GM23338 (cell line): Measurements from ENCODE around the gene AANAT. TPM values are rescaled to one million over a fixed set of nuclear protein-coding genes. Genes with fewer than 3 reads are reported as not detected.

Experiments used
- ATAC-seq: fragments of 200-7000 bp; cut with Tn5 transposase; 3 replicates; pipeline ENCODE4 v1.9.1; 2020
- DNase-seq: peaks from one replicate; pipeline ENCODE4 v3.0.0-alpha.2; 2015; ENCODE audit warnings: low spot score
- H2AFZ ChIP-seq: fragments of 200-600 bp; sonication (generic); 2 replicates; pipeline ENCODE4 v1.8.0; 2016; ENCODE audit warnings: antibody characterized with exemption, mild to moderate bottlenecking, moderate library complexity
- H3F3A ChIP-seq: fragments of 200-600 bp; sonication (generic); replicated peaks from 2 replicates; pipeline ENCODE4 v1.8.0; 2017; ENCODE audit warnings: antibody characterized with exemption, mixed run types, low read depth
- H3K27ac ChIP-seq: fragments of 200-600 bp; sonication (generic); 2 replicates; pipeline ENCODE4 v1.6.1; 2016; ENCODE audit warnings: low read depth
- H3K27me3 ChIP-seq: fragments of 200-600 bp; sonication (generic); 2 replicates; pipeline ENCODE4 v1.8.0; 2016; ENCODE audit warnings: mild to moderate bottlenecking, mixed run types, moderate library complexity; ENCODE audit not compliant: insufficient read depth
- H3K36me3 ChIP-seq: fragments of 200-600 bp; sonication (generic); 2 replicates; pipeline ENCODE4 v1.8.0; 2016; ENCODE audit warnings: mild to moderate bottlenecking; ENCODE audit not compliant: insufficient read depth
- H3K4me1 ChIP-seq: fragments of 200-600 bp; sonication (generic); 2 replicates; pipeline ENCODE4 v1.8.0; 2016; ENCODE audit warnings: mild to moderate bottlenecking, moderate library complexity; ENCODE audit not compliant: insufficient read depth
- H3K4me2 ChIP-seq: fragments of 200-600 bp; sonication (generic); 2 replicates; pipeline ENCODE4 v1.7.1; 2017; ENCODE audit warnings: mixed run types
- H3K4me3 ChIP-seq: fragments of 200-600 bp; sonication (generic); 2 replicates; pipeline ENCODE4 v1.6.1; 2016; ENCODE audit warnings: mixed run types
- H3K79me2 ChIP-seq: fragments of 200-600 bp; sonication (generic); replicated peaks from 2 replicates; pipeline ENCODE4 v1.8.0; 2017; ENCODE audit warnings: mild to moderate bottlenecking; ENCODE audit not compliant: insufficient read depth
- H3K9me2 ChIP-seq: fragments of 200-600 bp; sonication (generic); 2 replicates; pipeline ENCODE4 v1.8.0; 2017; ENCODE audit not compliant: insufficient read depth
- H4K20me1 ChIP-seq: fragments of 200-600 bp; sonication (generic); replicated peaks from 2 replicates; pipeline ENCODE4 v1.8.0; 2017; ENCODE audit warnings: mild to moderate bottlenecking; ENCODE audit not compliant: insufficient read depth
- H3K27ac Mint-ChIP-seq: 2 replicates; pipeline ENCODE4 v1.8.0; 2020; ENCODE audit warnings: inconsistent platforms, mild to moderate bottlenecking, moderate library complexity, mixed read lengths
- H3K27me3 Mint-ChIP-seq: 3 replicates; pipeline ENCODE4 v1.8.0; 2022; ENCODE audit warnings: low read depth, mild to moderate bottlenecking, moderate library complexity, mixed read lengths, inconsistent platforms; ENCODE audit not compliant: insufficient read depth, poor library complexity
- H3K36me3 Mint-ChIP-seq: 3 replicates; pipeline ENCODE4 v1.8.0; 2021; ENCODE audit warnings: low read depth, mild to moderate bottlenecking, inconsistent platforms, moderate library complexity, mixed read lengths
- H3K4me1 Mint-ChIP-seq: 3 replicates; pipeline ENCODE4 v1.8.0; 2020; ENCODE audit warnings: mild to moderate bottlenecking, inconsistent platforms, mixed read lengths
- H3K4me3 Mint-ChIP-seq: 3 replicates; pipeline ENCODE4 v1.8.0; 2021; ENCODE audit warnings: moderate library complexity, mild to moderate bottlenecking, inconsistent platforms, mixed read lengths
- H3K9me3 Mint-ChIP-seq: 3 replicates; pipeline ENCODE4 v1.8.0; 2020; ENCODE audit warnings: moderate library complexity, mild to moderate bottlenecking, inconsistent platforms, mixed read lengths
- CREB1 ChIP-seq: fragments of 250-450 bp; sonication (Bioruptor Pico); IDR thresholded peaks from 2 replicates; pipeline ENCODE4 v1.5.0; 2020; ENCODE audit warnings: low read depth, mild to moderate bottlenecking, moderate library complexity
- EZH2 ChIP-seq: fragments of 200-600 bp; sonication (generic); IDR thresholded peaks from one replicate; pipeline ENCODE4 v1.8.0; 2017; ENCODE audit warnings: antibody characterized with exemption, mild to moderate bottlenecking, low read depth; ENCODE audit not compliant: unreplicated experiment
- JUNB ChIP-seq: IDR thresholded peaks from one replicate; pipeline ENCODE4 v1.6.1; 2016; ENCODE audit warnings: antibody characterized with exemption; ENCODE audit not compliant: unreplicated experiment
- POLR2AphosphoS5 ChIP-seq: IDR thresholded peaks from 2 replicates; pipeline ENCODE4 v1.6.1; 2016; ENCODE audit warnings: antibody characterized with exemption, low read depth
- STAT1 ChIP-seq: IDR thresholded peaks from one replicate; pipeline ENCODE4 v1.6.1; 2016; ENCODE audit warnings: antibody characterized with exemption; ENCODE audit not compliant: unreplicated experiment
- ZNF114 ChIP-seq: fragments of 250-450 bp; sonication (Bioruptor Pico); IDR thresholded peaks from 2 replicates; pipeline ENCODE4 v1.5.0; 2020; ENCODE audit warnings: mild to moderate bottlenecking, moderate library complexity
- ZNF331 ChIP-seq: fragments of 250-450 bp; sonication (Bioruptor Pico); IDR thresholded peaks from 2 replicates; pipeline ENCODE4 v1.5.0; 2020; ENCODE audit warnings: low read depth, mild to moderate bottlenecking, moderate library complexity
- polyA plus RNA-seq: library from polyadenylated mRNA; unstranded; fragments of >200 nt; fragmentation: Nextera tagmentation; extraction: Ambion mirVana; gene quantifications from 2 replicates; pipeline ENCODE4 v1.2.1, GENCODE V29; 2016
- total RNA-seq: library from RNA; depleted of rRNA; stranded (reverse); fragments of >200 nt; shearing (Covaris generic); gene quantifications from 2 replicates; pipeline ENCODE4 v1.2.3, GENCODE V29; 2014
- TF ChIP-seq, protein P1 (sequence below): IDR thresholded peaks from 2 replicates; pipeline ENCODE4 v1.6.1; 2016; ENCODE audit warnings: antibody characterized with exemption
- TF ChIP-seq, protein P2 (sequence below), 2 experiments: fragments of 200-600 bp in 1 of 2; sonication (generic) in 1 of 2; conservative IDR thresholded peaks; 2 replicates each; pipeline versions ENCODE4 v1.5.1 to v1.6.1; 2016 to 2017; ENCODE audit warnings: antibody characterized with exemption in 2 of 2, low read depth in 2 of 2, mild to moderate bottlenecking in 2 of 2, moderate library complexity in 1 of 2

Gene AANAT
- total and polyA plus RNA-seq, 2 experiments from 2014 or later: 0.28 to 1.0 TPM

DNA sequence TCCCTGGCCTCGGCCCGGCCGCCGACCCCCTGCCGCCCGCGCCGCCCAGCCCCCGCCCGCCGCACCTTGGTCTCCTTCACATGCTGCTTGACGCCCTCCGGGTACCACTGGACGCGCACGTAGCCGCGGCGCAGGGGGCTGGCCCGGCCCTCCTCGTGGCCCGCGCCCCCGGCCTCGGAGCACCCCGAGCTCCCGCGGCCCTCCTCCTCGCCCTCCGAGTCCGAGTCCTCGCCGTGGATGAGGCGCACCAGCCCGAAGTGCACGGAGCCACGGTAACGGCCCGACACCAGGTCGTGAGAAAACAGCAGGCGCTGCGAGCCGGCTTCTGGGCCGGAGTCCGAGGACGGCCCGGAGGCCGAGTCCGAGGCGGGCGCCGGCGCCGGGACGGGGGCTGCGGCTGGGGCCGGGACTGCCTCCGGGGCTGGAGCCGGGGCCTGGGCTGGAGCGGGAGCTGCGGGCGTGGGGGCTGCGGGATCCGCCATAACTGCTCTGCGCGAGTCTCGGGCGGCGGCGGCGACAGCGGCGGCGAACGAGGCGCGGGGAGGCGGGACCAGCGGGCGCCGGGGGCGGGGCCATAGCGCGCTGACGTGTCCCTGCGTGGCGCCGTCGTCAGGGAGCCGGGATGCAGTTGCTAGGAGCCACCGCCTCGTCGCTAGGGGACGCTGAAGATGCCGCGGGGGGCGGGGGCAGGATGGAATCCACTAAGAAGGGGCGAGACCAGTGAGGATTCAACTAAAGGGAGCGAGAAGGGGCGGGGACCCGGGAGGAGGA lies 14.6 kb upstream of the AANAT start, which contains the start of gene UBE2O:
TSS of gene UBE2O (minus strand) at position 493 of the 771 bp plus-strand sequence. CDS start at position 482, 11 bp downstream.
- TF ChIP-seq, protein P1, sequence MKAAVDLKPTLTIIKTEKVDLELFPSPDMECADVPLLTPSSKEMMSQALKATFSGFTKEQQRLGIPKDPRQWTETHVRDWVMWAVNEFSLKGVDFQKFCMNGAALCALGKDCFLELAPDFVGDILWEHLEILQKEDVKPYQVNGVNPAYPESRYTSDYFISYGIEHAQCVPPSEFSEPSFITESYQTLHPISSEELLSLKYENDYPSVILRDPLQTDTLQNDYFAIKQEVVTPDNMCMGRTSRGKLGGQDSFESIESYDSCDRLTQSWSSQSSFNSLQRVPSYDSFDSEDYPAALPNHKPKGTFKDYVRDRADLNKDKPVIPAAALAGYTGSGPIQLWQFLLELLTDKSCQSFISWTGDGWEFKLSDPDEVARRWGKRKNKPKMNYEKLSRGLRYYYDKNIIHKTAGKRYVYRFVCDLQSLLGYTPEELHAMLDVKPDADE: no peak
- TF ChIP-seq CREB1 (CRISPR knock-in tag): peak; percentile 92
- no peak for TF ChIP-seq STAT1
- TF ChIP-seq POLR2AphosphoS5: peak; percentile 60; the same call in 1 of the 2 replicates
- TF ChIP-seq, protein P2, sequence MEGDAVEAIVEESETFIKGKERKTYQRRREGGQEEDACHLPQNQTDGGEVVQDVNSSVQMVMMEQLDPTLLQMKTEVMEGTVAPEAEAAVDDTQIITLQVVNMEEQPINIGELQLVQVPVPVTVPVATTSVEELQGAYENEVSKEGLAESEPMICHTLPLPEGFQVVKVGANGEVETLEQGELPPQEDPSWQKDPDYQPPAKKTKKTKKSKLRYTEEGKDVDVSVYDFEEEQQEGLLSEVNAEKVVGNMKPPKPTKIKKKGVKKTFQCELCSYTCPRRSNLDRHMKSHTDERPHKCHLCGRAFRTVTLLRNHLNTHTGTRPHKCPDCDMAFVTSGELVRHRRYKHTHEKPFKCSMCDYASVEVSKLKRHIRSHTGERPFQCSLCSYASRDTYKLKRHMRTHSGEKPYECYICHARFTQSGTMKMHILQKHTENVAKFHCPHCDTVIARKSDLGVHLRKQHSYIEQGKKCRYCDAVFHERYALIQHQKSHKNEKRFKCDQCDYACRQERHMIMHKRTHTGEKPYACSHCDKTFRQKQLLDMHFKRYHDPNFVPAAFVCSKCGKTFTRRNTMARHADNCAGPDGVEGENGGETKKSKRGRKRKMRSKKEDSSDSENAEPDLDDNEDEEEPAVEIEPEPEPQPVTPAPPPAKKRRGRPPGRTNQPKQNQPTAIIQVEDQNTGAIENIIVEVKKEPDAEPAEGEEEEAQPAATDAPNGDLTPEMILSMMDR (conservative IDR thresholded peaks at IDR 0.05; ENCODE audit: low read depth in 2 of 2): peak in 1 of 2 experiments; percentile 65; a peak in 2 of 4 replicates
- TF ChIP-seq EZH2: no peak
- no peak for TF ChIP-seq ZNF331 (CRISPR knock-in tag)
- no peak for TF ChIP-seq ZNF114
- Histone ChIP-seq H2AFZ (0 out of 2 replicates have a peak within 1 kb of the TSS, but pooled peaks have one; percentile 76), H3K4me1 (peaks cover 38% of the 10 kb centered on the region), H3K79me2 (peaks cover 49% of the 10 kb centered on the region), H3K27ac (no peak within 1 kb of the TSS), H3K4me2 (peak within 1 kb of the TSS; percentile 90), H3K36me3 (no peaks in the 10 kb centered on the region), H3K4me3 (peak within 1 kb of the TSS; percentile 97), H4K20me1 (peaks cover 34% of the 10 kb centered on the region), H3K9me2 (no peaks in the 10 kb centered on the region), H3K27me3 (no peaks in the 10 kb centered on the region), H3F3A (peaks cover 12% of the 10 kb centered on the region)
- Mint-ChIP-seq H3K36me3 (no peaks in the 10 kb centered on the region), H3K9me3 (peaks cover 3% of the 10 kb centered on the region; the same call in 1 of the 3 replicates), H3K27me3 (peaks cover 14% of the 10 kb centered on the region), H3K27ac (no peak within 1 kb of the TSS; the same call in 1 of the 2 replicates), H3K4me3 (peak within 1 kb of the TSS; percentile 96), H3K4me1 (peaks cover 34% of the 10 kb centered on the region)
- DNase-seq (peak; percentile 99), ATAC-seq (peak; percentile 77)

- Histone ChIP-seq H3K27ac (no peak overlapping the region), H2AFZ (no peak overlapping the region), H3K79me2 (peaks cover 44% of the 10 kb centered on the region), H3K4me1 (peaks cover 37% of the 10 kb centered on the region), H3K4me2 (no peak overlapping the region), H4K20me1 (peaks cover 28% of the 10 kb centered on the region), H3K36me3 (no peaks in the 10 kb centered on the region), H3K9me2 (no peaks in the 10 kb centered on the region), H3F3A (peaks cover 10% of the 10 kb centered on the region), H3K4me3 (peak overlapping the region; percentile 12; the same call in 1 of the 2 replicates), H3K27me3 (no peaks in the 10 kb centered on the region)
- ATAC-seq (no peak), DNase-seq (no peak)
- Mint-ChIP-seq H3K36me3 (no peaks in the 10 kb centered on the region), H3K4me1 (peaks cover 34% of the 10 kb centered on the region), H3K4me3 (peak overlapping the region; percentile 96), H3K27ac (no peak overlapping the region; the same call in 1 of the 2 replicates), H3K27me3 (peaks cover 15% of the 10 kb centered on the region), H3K9me3 (peaks cover 3% of the 10 kb centered on the region; the same call in 1 of the 3 replicates)
- TF ChIP-seq STAT1 (no peak), CREB1 (CRISPR knock-in tag) (no peak), ZNF331 (CRISPR knock-in tag) (no peak), JUNB (no peak)
- TF ChIP-seq, protein P2 (conservative IDR thresholded peaks at IDR 0.05; ENCODE audit: low read depth in 2 of 2): no peak
Measured at GRCh38 chr17:76453431-76453743, 14.0 kb upstream of the AANAT start.
